ENCODE data around the gene TECR. TPM values are rescaled to one million over a fixed set of nuclear protein-coding genes. Genes with fewer than 3 reads are reported as not detected.

TECR gene
- total and polyA plus RNA-seq, 9 of the 15 experiments (the other 6 are each of a cell fraction or from before 2014, with no cell fraction given), result 29.3 to 211 (median 81.4) TPM

DNA sequence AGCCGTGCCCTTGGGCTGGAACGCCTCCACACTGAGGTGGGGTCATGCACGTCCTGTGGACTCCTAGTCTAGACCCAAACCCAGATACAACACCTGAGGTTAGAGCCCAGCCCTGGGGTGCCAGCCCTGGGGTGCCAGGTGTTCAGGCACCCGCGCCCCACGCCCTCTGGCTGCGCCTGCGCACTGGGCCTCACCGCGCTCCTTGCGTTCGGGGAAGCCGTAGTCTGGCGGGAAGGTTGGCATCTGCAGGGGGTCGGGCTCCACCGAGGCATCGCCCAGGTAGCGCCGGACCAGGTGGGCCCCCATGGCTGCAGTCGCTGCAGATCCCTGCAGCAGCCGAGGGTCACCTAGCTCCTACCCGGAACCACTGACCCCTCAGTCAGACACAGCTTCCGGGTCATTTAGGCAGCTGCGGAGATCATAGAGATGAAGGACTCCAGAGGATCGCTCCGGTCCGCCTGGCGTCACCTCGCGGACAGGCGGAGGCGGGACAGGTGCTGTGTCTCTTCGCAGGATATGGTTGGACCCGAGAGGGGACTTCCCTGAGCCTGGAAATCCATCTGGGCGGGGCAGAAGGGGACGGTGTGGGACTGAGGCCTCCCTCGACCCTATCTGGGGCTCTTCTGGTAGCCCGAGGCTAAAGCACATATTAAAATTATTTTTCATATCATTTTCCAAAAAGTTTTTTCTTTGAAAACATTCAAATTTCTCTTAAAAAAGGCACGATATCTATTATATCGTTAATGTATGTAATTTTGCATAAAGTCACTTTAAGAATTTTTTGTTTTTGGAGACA is 42.5 kb downstream of the TECR start, which contains the start of gene NDUFB7 (continued):
- peak; percentile 36 for TF ChIP-seq NEUROD1 (IDR thresholded peaks at IDR 0.05; ENCODE audit: borderline replicate concordance, low read depth, low read length, partially characterized antibody)
- TF ChIP-seq SP1 (CRISPR knock-in tag; IDR thresholded peaks at IDR 0.05), result peak; percentile 92
- peak in 1 of 2 experiments; percentile 29; a peak in 1 of 4 replicates for TF ChIP-seq KDM1A (IDR thresholded peaks at IDR 0.05)
- TF ChIP-seq FOXK1 (CRISPR knock-in tag; IDR thresholded peaks at IDR 0.05; ENCODE audit: borderline replicate concordance), result 0 out of 2 replicates have a peak, but pooled peaks have one; percentile 83
- TF ChIP-seq ZNF316 (IDR thresholded peaks at IDR 0.05), result no peak
- no peak for TF ChIP-seq ILK (tag; IDR thresholded peaks at IDR 0.05; ENCODE audit: borderline replicate concordance, low read depth)
- TF ChIP-seq, protein P1, sequence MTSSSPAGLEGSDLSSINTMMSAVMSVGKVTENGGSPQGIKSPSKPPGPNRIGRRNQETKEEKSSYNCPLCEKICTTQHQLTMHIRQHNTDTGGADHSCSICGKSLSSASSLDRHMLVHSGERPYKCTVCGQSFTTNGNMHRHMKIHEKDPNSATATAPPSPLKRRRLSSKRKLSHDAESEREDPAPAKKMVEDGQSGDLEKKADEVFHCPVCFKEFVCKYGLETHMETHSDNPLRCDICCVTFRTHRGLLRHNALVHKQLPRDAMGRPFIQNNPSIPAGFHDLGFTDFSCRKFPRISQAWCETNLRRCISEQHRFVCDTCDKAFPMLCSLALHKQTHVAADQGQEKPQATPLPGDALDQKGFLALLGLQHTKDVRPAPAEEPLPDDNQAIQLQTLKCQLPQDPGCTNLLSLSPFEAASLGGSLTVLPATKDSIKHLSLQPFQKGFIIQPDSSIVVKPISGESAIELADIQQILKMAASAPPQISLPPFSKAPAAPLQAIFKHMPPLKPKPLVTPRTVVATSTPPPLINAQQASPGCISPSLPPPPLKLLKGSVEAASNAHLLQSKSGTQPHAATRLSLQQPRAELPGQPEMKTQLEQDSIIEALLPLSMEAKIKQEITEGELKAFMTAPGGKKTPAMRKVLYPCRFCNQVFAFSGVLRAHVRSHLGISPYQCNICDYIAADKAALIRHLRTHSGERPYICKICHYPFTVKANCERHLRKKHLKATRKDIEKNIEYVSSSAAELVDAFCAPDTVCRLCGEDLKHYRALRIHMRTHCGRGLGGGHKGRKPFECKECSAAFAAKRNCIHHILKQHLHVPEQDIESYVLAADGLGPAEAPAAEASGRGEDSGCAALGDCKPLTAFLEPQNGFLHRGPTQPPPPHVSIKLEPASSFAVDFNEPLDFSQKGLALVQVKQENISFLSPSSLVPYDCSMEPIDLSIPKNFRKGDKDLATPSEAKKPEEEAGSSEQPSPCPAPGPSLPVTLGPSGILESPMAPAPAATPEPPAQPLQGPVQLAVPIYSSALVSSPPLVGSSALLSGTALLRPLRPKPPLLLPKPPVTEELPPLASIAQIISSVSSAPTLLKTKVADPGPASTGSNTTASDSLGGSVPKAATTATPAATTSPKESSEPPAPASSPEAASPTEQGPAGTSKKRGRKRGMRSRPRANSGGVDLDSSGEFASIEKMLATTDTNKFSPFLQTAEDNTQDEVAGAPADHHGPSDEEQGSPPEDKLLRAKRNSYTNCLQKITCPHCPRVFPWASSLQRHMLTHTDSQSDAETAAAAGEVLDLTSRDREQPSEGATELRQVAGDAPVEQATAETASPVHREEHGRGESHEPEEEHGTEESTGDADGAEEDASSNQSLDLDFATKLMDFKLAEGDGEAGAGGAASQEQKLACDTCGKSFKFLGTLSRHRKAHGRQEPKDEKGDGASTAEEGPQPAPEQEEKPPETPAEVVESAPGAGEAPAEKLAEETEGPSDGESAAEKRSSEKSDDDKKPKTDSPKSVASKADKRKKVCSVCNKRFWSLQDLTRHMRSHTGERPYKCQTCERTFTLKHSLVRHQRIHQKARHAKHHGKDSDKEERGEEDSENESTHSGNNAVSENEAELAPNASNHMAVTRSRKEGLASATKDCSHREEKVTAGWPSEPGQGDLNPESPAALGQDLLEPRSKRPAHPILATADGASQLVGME (CRISPR knock-in tag; IDR thresholded peaks at IDR 0.05), result no peak
- TF ChIP-seq, protein P2, sequence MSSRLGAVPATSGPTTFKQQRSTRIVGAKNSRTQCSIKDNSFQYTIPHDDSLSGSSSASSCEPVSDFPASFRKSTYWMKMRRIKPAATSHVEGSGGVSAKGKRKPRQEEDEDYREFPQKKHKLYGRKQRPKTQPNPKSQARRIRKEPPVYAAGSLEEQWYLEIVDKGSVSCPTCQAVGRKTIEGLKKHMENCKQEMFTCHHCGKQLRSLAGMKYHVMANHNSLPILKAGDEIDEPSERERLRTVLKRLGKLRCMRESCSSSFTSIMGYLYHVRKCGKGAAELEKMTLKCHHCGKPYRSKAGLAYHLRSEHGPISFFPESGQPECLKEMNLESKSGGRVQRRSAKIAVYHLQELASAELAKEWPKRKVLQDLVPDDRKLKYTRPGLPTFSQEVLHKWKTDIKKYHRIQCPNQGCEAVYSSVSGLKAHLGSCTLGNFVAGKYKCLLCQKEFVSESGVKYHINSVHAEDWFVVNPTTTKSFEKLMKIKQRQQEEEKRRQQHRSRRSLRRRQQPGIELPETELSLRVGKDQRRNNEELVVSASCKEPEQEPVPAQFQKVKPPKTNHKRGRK (tag; IDR thresholded peaks at IDR 0.05), result no peak
- peak; percentile 6; the same call in 1 of the 2 replicates for TF ChIP-seq TAL1 (IDR thresholded peaks at IDR 0.05)
- TF ChIP-seq ZBTB1 (CRISPR knock-in tag; IDR thresholded peaks at IDR 0.05; ENCODE audit: borderline replicate concordance, low read depth), result peak; percentile 41; the same call in 1 of the 2 replicates
- no peak for TF ChIP-seq ZC3H11A (IDR thresholded peaks at IDR 0.05; ENCODE audit: low read depth, low read length)
- TF ChIP-seq MYNN (IDR thresholded peaks at IDR 0.05), result 0 out of 2 replicates have a peak, but pooled peaks have one; percentile 20
- no peak for TF ChIP-seq MYNN (CRISPR knock-in tag; IDR thresholded peaks at IDR 0.05)
- TF ChIP-seq, protein P3, sequence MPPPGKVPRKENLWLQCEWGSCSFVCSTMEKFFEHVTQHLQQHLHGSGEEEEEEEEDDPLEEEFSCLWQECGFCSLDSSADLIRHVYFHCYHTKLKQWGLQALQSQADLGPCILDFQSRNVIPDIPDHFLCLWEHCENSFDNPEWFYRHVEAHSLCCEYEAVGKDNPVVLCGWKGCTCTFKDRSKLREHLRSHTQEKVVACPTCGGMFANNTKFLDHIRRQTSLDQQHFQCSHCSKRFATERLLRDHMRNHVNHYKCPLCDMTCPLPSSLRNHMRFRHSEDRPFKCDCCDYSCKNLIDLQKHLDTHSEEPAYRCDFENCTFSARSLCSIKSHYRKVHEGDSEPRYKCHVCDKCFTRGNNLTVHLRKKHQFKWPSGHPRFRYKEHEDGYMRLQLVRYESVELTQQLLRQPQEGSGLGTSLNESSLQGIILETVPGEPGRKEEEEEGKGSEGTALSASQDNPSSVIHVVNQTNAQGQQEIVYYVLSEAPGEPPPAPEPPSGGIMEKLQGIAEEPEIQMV (tag; conservative IDR thresholded peaks at IDR 0.05; ENCODE audit: low read depth), result peak; percentile 100
- TF ChIP-seq, protein P4, sequence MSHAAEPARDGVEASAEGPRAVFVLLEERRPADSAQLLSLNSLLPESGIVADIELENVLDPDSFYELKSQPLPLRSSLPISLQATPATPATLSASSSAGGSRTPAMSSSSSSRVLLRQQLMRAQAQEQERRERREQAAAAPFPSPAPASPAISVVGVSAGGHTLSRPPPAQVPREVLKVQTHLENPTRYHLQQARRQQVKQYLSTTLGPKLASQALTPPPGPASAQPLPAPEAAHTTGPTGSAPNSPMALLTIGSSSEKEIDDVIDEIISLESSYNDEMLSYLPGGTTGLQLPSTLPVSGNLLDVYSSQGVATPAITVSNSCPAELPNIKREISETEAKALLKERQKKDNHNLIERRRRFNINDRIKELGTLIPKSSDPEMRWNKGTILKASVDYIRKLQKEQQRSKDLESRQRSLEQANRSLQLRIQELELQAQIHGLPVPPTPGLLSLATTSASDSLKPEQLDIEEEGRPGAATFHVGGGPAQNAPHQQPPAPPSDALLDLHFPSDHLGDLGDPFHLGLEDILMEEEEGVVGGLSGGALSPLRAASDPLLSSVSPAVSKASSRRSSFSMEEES (CRISPR knock-in tag; IDR thresholded peaks at IDR 0.05), result no peak
- peak in 1 of 2 experiments; percentile 92; a peak in 2 of 4 replicates for TF ChIP-seq SIN3A (IDR thresholded peaks at IDR 0.05; ENCODE audit: borderline replicate concordance in 2 of 2, control insufficient read depth in 1 of 2, low read depth in 2 of 2, low read length in 2 of 2)
- no peak for TF ChIP-seq RNF2 (IDR thresholded peaks at IDR 0.05)
